Measurements from ENCODE around the gene IER5. TPM values are rescaled to one million over a fixed set of nuclear protein-coding genes. Genes with fewer than 3 reads are reported as not detected.

The IER5 gene
- total and polyA plus RNA-seq, 2 donors from 2014 or later = 3.9 to 11.0 TPM

- Histone ChIP-seq H3K9me3 (ENCODE audit: control insufficient read depth in 2 of 3, insufficient read depth in 1 of 3, low read length in 3 of 3) (no peaks in the 10 kb centered on the region), H3K4me1 (ENCODE audit: control insufficient read depth in 2 of 3, insufficient read depth in 2 of 3, low read depth in 1 of 3, low read length in 3 of 3) (peaks cover 0 to 3% (median 2%) of the 10 kb centered on the region in 3 donors), H3K27me3 (ENCODE audit: control insufficient read depth, insufficient read depth, low read length) (no peaks in the 10 kb centered on the region), H3K36me3 (ENCODE audit: control insufficient read depth in 2 of 3, insufficient read depth in 3 of 3, low read length in 3 of 3) (no peaks in the 10 kb centered on the region), H3K4me3 (ENCODE audit: low read length in 3 of 3) (no peak overlapping the region), H3K9ac (ENCODE audit: low read length in 3 of 3) (no peak overlapping the region), H3K27ac (ENCODE audit: low read depth in 2 of 2, low read length in 2 of 2) (no peak overlapping the region)
- FAIRE-seq = no peak
- intact Hi-C loops (cut with DNase I) = loop anchor here (10.0 kb wide), 1 partner anchor 60 kb away; no protein-coding TSS in a partner anchor
- TF ChIP-seq, protein P1, sequence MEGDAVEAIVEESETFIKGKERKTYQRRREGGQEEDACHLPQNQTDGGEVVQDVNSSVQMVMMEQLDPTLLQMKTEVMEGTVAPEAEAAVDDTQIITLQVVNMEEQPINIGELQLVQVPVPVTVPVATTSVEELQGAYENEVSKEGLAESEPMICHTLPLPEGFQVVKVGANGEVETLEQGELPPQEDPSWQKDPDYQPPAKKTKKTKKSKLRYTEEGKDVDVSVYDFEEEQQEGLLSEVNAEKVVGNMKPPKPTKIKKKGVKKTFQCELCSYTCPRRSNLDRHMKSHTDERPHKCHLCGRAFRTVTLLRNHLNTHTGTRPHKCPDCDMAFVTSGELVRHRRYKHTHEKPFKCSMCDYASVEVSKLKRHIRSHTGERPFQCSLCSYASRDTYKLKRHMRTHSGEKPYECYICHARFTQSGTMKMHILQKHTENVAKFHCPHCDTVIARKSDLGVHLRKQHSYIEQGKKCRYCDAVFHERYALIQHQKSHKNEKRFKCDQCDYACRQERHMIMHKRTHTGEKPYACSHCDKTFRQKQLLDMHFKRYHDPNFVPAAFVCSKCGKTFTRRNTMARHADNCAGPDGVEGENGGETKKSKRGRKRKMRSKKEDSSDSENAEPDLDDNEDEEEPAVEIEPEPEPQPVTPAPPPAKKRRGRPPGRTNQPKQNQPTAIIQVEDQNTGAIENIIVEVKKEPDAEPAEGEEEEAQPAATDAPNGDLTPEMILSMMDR (IDR thresholded peaks at IDR 0.05; ENCODE audit: borderline replicate concordance, extremely low read depth, insufficient read depth) = no peak
- no peak for DNase-seq
Measured at GRCh38 chr1:181084606-181084969, 3.9 kb upstream of the IER5 start.

DNA sequence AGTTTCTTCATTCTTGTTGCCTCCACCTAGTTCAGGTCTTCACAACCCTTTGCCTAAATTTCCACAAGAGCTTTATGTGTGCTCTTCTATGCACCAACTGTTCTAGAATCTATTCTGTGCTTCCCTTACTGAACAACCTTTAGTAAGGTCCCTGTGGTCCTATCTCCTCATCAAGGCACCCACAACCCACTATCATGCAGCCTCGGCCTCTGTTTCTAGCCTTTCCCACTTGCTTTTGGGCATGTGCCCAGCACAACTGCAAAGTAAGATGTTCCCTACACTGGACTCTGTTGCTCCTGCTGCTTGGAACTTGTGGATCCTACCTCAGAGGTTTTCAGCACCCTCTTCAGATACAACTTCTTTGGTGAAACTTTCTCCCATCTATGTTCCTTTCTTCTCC, 2.4 kb upstream of the IER5 start:
- Histone ChIP-seq H3K27ac (ENCODE audit: low read depth in 2 of 2, low read length in 2 of 2) (no peak overlapping the region), H3K27me3 (ENCODE audit: control insufficient read depth, insufficient read depth, low read length) (no peaks in the 10 kb centered on the region), H3K9ac (ENCODE audit: low read length in 3 of 3) (no peak overlapping the region), H3K4me3 (ENCODE audit: low read length in 3 of 3) (no peak overlapping the region), H3K36me3 (ENCODE audit: control insufficient read depth in 2 of 3, insufficient read depth in 3 of 3, low read length in 3 of 3) (no peaks in the 10 kb centered on the region), H3K4me1 (ENCODE audit: control insufficient read depth in 2 of 3, insufficient read depth in 2 of 3, low read depth in 1 of 3, low read length in 3 of 3) (peaks cover 3 to 5% (median 3%) of the 10 kb centered on the region in 3 donors), H3K9me3 (ENCODE audit: control insufficient read depth in 2 of 3, insufficient read depth in 1 of 3, low read length in 3 of 3) (no peaks in the 10 kb centered on the region)
- intact Hi-C loops (cut with DNase I) = loop anchor here (10.0 kb wide), 1 partner anchor 59 kb away; no protein-coding TSS in a partner anchor
- FAIRE-seq (no peak), DNase-seq (no peak)
- TF ChIP-seq, protein P1 (IDR thresholded peaks at IDR 0.05; ENCODE audit: borderline replicate concordance, extremely low read depth, insufficient read depth) = no peak

- intact Hi-C loops (cut with DNase I) = loop anchor here (10.0 kb wide), 1 partner anchor 58 kb away; no protein-coding TSS in a partner anchor
- FAIRE-seq = no peak
Measured at GRCh38 chr1:181086926-181087325, 1.6 kb upstream of the IER5 start.

More at GRCh38 chr1:181086926-181087325, 1.6 kb upstream of the IER5 start:
- TF ChIP-seq, protein P1 (IDR thresholded peaks at IDR 0.05; ENCODE audit: borderline replicate concordance, extremely low read depth, insufficient read depth) = no peak
- no peaks in the 10 kb centered on the region for H3K36me3 ChIP-seq (ENCODE audit: control insufficient read depth in 2 of 3, insufficient read depth in 3 of 3, low read length in 3 of 3)
- no peak overlapping the region for H3K9ac ChIP-seq (ENCODE audit: low read length in 3 of 3)
- no peak for DNase-seq
- no peak overlapping the region for H3K27ac ChIP-seq (ENCODE audit: low read depth in 2 of 2, low read length in 2 of 2)
- peaks cover 3 to 6% (median 5%) of the 10 kb centered on the region in 3 donors for H3K4me1 ChIP-seq (ENCODE audit: control insufficient read depth in 2 of 3, insufficient read depth in 2 of 3, low read depth in 1 of 3, low read length in 3 of 3)
- no peak overlapping the region for H3K4me3 ChIP-seq (ENCODE audit: low read length in 3 of 3)
- no peaks in the 10 kb centered on the region for H3K9me3 ChIP-seq (ENCODE audit: control insufficient read depth in 2 of 3, insufficient read depth in 1 of 3, low read length in 3 of 3)
- no peaks in the 10 kb centered on the region for H3K27me3 ChIP-seq (ENCODE audit: control insufficient read depth, insufficient read depth, low read length)

Measured in kidney (tissue), 14 donors.